Renal cortical epithelial cell (primary cell): Measurements from ENCODE around the gene RPL22. TPM values are rescaled to one million over a fixed set of nuclear protein-coding genes. Genes with fewer than 3 reads are reported as not detected.

Source experiments
- DNase-seq: peaks from one replicate; pipeline ENCODE4 v3.0.0-alpha.2; 2011; ENCODE audit warnings: low read depth
- total RNA-seq: library from RNA; depleted of rRNA; stranded (reverse); fragments of >200 nt; gene quantifications from 2 replicates; pipeline ENCODE4 v1.2.3, GENCODE V29; 2014

RPL22 gene
- total RNA-seq, 1 donor from 2014 or later: 174 TPM

DNA sequence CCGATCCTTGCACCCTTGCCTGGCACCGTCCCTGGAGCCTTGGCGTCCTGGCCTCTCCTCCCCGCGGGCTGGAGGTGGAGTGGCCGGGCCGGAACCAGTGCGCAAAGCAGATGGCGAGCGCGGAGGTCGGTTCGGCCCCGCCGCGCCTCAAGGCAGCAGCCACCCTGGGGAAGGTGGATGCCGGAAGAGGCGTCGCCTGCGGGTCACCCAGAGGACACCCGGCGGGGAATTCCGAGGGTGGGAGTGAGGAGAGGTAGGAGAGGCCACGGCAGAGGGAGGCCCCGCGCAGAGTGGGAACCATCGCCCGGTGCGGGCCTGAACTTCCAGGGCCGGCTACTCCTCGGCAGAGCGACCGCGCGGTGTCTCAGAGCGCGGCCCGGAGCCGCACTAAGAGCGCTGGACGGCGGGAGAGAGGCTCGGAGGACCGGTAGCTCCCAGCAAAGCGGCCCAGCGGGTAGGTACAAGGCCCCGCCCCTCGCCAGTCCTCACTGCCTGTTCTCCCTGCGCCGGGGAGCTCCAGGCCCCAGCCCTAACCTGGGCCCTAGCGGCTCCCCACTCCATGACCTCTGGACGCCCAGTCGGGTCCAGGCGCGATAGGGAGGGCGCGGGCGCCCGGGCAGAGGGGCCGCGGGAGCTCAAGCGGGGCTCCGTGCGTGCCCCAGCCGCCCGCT, 6.6 kb upstream of the RPL22 start, which contains the start of gene RNF207:
Gene RNF207 (plus strand): TSS at position 271 of the 671 bp plus-strand sequence. CDS start 417 bp downstream, outside the sequence.
- peak; percentile 59 for DNase-seq

DNA sequence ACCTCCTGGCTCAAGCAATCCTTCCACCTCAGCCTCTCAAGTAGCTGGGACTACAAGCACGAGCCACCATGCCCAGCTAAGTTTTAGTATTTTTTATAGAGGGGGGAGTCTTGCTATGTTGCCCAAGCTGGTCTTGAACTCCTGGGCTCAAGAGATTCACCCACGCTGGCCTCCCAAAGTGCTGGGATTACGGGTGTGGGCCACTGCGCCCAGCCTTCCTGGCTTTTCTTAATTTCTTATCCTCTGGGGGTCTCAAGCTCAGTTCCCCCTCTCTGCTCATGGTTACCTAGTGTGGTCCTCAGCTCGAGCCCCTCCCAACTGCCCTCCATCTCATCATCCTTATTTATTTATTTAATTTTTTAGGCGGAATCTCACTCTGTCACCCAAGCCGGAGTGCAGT, 2.9 kb upstream of the RPL22 start:
- DNase-seq: no peak

DNA sequence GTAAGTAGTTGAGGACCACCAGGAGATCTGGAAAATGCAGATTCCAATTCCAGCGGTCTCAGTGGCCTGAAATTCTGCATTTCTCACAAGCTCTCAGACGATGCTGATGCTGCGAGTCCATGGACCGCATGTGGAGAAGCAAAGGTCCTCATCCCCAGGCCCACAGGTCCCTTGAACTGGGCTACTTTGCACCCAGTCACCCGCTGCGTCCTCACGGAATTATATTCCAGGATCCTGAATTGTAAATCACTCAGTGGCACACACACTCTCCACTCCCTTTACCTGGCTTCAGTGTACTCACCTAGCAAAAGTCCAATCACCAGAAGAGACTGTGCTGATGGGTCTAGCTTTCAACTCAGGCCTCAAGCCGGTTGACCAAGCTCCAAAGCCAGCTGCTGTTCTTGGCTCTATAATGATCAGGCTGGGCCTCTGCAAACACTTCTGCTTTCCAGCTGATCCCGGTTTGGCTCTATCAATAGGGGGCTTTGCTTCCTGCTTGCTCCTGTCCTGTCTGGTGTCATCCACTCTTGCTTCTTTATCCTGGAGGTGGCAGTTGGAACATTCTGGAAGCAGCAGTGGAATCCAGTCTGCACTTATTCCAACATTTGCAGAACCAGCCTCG, 904 bp upstream of the RPL22 start:
- DNase-seq: no peak

DNA sequence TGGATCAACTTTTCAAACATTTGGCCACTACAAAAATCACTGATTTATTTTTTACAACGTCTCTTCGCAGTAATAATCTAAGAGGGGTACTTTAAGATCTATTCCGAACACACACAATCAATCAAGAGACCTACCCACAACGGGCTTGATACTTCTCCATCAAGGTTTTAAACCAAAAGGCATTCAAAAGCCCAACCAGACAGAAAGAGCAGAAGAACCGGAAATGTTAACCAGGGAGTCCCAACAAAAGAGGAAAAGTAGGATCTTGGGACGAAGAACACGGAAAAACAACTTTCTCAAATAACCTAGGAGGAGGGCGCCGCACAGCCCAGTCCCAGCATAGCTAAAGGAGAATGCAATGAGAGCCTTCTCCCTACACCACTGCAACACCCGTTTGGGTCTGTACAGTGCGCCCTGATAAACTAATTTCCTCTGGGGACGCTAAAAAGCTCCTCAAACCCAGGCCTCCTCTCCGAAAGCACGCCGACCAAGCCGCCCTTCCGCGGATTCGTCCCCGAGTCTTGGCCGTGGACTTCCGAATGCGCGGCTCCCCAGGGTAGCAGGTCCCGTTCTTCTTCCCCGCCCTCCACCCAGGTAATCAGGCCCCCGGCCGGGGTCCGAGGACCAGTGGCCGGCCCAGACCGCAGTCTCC, 623 bp downstream of the RPL22 start:
- no peak for DNase-seq

DNA sequence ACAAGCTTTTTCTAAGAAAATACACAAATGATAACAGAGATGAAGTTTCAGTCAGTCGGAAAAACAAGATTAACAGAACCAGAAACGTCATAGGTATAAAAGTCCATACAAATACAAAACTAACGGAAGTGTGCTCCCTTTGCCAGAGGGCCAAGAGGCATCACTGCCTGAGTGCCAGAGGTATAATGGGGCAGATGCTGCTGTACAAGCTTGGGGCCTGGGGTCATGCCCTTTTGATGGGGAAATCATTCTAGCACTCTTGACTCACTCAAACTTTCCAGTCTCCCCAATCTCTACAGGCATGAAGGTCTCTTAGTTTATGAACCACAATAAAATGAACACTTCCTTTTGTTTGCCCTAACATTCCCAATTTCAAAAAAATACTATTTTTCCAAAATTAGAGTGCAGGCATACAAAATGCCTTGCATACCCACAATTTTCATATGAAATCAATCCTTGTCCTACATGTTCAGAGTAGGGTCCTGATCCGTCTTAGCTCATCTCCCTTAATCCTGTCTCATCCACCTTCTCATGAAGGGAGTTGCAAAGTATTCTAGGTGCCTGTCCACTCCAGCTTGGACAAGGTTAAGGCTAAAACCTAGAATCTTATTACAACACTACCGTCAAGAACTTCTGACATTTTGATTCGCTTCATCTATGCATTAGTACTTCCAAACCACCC, 1.5 kb downstream of the RPL22 start:
- no peak for DNase-seq

DNA sequence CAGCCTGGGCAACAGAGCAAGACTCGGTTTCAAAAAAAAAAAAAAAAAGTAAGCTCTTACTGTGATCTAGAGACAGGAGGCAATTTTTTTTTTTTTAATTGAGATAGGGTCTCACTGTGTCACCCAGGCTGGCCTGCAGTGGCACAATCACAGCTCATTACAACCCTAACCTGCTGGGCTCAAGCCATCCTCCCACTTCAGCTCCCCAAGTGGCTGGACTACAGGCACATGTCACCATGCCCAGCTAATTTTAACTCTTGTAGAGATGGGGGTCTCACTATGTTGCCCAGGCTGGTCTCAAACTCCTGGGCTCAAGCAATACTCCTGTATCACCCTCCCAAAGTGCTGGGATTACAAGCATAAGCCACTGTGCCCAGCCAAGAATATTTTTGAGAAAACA, 7.4 kb downstream of the RPL22 start:
- DNase-seq: no peak

DNA sequence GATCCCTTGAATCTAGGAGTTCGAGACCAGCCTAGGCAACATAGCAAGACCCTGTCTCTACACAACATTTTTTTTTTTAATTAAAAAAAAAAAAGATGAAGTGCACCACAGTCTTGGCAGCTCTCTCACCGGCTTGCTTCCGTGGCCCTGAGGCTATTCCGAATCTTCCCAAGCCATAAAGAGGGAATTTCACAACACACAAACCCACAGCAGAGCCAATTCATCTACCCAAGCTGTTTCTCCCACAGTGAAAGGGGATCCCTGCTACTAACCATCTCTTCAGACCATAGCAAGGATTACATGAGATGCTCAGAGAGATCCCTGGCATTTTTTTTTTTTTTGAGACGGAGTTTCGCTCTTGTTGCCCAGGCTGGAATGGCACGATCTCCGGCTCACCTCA, 10.9 kb downstream of the RPL22 start:
- no peak for DNase-seq

DNA sequence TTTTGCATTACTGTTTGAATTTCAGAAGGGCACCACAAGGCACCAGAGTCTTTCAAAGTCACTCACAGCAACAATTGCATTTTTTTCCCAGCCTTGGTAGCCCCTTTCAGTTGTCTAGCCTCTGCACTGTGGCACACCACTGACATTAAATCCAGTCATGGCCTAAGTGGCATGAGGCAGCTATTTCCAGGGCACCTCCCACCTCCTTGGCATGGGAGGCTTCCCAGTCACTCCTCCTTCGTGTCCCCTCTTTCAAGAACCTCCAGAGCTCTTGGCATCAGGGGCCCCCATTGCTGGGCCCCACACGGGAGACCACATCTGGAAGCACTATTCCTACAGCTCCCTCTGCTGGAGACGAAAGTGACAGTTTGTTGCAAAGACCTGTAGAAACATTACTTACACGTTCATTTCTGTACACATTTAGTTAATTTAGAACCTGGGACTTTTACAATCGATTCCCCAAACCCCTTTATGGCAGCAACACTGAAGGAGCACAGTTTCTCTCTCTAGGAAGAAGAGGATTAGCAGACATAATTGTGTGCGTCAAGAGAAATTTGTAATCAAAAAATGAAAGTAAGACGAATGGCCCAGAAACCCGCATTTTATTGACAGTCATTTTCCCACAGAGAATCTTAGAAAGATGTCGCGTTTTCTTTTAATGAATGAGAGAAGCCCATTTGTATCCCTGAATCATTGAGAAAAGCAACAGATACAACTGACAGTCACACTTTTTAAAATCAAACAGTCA, 13.6 kb downstream of the RPL22 start:
- DNase-seq: no peak

DNA sequence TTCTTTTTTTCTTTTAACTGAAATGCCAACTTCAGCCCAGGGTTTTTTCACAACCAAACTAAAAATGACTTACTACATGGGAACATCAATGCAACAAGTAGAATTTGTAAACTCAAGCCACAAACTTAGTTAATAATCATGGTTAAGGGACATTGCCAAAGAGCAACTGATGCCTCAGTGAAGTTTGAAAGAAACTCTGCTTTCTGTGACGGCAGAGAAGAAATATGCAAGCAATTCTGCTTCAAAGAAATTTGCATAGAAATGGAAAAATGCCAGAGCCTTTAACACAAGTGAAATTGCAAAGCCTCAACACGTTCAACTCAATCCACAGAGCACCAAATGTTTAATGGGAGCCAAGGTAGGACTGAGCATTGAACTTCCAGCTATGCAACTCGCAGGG, 14.2 kb downstream of the RPL22 start:
- DNase-seq: peak; percentile 87

DNA sequence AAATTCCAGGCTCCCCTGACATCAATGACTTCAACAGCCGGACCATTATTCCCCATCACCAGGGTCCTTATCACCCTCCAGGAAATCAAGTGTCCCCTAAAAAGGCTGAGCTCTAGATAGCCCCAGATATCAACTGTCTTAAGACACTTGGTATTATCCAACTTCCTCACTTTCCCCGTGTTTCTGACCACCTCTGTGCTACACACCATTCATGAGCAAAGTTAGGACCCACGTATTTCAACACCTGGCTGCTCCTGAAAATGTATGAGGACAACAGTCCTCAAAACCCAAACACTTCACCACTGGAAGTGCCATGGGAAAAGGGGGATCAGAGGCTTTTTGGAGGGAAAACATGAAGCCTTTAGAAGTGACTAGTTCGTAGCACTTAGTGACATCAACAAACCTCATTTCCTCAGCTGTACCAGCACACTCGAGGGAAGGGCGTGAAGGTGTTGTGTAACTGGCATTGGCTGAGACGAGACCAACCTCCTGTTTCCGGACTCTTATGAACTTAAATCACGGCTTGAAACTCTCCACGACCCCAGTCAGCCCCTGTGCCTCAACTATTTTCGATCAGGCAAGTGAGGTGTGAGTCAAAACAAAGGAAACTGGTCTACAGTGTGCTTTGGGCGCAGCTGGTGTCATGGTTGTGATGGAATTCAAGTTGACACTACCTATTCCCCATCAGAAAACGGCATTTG, 15.2 kb downstream of the RPL22 start:
- DNase-seq: no peak

DNA sequence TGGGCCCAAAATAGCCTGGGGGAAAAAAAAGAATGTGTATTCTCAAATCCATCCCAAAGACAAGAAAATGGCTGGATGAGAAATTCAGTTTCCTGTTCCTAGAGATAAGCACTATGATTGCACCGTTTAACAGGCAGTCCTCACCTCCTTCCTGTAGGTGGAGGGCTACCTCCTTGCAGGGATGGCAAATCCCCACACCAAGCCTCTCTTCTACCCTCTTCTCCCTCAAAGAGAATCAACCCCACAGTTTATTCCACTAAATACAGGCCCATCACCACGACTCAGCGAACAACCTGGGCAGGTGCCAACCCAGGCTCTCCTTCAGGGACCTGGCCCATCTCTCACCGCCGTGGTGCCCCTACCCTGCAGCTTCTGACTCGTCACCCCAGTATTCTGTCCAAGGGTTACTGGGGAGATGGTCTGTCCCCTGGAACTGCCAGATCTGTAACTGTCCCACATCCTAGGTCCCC, 15.8 kb downstream of the RPL22 start:
- DNase-seq: no peak

DNA sequence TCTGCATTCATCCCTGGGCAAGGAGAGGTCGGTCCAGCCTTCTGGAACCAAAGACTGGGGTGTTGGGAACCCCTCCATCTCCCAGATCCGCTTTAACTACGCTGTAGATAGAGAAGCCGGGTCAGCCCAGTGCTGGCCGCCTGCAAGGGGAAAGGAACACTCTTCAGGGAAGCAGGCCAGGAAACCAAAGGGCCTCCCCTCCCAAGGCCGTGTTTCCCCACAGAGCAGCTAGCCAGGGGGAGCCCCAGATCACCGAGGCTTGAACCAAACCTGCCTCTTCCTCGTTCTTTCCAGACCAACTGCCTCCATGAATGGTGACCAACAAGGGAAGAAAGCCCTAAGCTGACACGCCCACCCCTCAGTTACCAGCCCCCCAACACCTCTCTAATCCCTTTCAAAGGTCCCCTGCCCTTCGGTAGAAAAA, 18.0 kb downstream of the RPL22 start:
- DNase-seq: no peak

DNA sequence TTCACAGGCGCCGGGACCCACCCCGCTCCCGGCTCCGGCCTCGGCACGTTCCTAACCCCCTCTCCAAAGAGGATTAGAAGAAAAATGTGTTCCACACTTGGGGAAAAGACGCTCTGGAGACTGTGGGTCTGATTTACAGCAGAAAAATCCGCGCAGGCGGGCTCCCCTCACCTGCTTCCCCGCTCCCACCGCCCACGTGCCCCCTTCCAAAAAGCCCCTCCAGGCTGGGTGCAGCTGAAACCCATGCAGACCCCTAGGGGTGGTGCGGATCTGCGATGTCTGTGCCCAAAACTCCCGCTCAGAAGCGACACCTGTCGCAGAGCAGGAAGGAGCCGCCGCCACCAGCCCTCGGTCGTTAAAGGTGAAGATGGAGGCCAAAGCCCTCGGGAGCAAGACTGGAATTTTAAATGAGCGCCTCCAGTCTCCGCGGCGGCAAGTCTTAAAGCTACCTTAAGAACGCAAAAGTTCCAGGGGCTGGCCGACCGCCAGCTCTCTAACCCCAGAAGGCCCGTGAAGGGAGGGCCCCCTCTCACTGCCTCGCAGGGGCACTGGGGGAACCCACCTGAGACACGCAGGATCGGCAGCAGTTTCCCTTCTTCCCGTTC, 18.6 kb downstream of the RPL22 start:
- no peak for DNase-seq

DNA sequence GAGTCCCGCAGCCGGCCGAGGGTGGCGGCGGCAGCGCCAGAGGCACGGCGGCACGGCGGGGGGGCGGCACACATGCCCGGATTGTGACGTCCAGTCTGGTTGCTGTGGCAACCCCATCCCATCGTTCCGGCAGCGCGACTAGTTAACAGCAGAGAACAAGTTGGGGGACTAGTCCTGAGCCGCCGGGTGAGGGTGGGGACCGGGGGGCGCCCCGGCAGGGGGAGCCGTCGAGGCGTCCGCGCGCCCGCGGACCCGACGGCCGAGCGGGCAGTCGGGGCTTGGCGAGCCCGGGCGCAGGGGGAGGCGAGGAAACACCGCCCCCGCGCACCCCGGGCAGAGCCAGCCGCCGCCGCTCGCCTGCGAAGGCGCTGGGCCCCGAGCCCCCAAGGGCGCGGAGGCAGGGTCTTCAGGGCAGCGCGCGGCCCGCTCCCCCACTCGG, 19.1 kb downstream of the RPL22 start, which contains the start of gene CHD5:
Gene CHD5 (minus strand): TSS at position 54 of the 439 bp plus-strand sequence. CDS start 298 bp downstream, outside the sequence.
- DNase-seq: no peak

DNA sequence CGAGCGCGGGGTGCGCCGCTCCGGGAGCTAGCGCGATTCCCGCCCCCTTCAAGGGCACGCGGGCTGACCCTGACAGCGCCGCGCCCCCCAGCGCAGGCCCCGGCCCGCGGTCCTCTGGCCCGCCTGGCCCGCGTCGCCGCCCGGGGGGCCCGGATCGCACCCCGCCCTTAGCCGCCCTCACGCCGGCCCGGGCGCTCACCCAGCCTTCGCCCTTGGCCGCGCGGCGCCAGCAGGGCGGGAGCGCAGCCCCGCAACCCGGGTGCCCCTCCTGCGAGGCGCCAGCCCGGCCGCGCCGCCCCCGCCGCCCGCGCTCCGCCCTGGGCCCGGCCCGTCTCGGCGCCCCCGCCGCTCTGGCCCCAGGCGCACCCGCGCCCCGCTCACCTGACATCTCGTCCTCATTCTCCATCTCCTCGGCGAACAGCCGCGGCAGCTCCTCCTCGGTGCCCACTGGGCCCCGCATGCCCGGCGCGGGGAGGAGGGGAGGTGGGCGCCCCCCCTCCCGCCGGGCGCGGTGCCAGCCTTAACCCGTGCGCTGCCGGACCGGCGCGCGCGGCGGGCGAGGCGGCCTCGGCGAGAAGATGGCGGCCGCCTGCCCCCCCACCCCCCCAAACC, 19.7 kb downstream of the RPL22 start:
- DNase-seq: no peak

DNA sequence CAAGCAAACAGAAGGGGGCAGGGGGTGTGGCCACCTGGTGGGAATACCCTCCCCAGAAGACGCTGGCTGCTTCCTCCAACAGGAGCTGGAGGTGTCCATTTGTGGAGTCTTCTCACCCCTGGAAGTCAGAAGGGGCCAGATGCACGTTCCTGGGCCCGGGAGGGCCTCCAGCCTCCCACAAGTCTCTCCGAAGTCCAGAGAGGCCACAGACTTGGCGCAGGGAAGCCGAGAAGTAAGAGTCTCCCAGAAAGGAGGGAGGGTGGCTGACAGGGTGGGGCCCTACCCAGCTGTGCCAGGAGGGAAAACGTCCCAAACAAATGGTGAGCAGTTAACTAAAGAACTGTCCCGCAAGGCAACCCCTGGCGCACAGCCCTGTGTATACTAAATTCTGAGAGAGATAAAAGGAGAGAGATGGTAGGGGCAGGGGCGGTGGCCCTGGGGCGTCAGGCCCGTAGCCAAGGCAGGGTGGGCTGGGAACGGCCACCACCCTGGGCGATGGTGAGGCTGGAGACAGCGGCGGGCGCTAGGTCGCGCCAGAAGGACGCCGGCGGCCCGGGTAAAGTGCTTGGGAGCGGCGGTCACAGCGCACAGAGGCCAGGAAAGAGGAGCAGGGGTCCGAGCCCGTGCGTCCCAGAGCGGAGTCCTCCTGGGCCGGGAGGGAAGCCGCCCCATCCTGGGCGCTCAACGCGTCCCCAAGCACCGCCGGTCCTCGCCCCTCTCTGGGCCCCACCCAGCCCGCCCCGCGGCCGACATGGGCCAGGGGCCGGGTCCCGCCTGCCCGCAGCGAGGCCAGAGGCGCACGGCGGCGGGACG, 20.4 kb downstream of the RPL22 start:
- DNase-seq: no peak

DNA sequence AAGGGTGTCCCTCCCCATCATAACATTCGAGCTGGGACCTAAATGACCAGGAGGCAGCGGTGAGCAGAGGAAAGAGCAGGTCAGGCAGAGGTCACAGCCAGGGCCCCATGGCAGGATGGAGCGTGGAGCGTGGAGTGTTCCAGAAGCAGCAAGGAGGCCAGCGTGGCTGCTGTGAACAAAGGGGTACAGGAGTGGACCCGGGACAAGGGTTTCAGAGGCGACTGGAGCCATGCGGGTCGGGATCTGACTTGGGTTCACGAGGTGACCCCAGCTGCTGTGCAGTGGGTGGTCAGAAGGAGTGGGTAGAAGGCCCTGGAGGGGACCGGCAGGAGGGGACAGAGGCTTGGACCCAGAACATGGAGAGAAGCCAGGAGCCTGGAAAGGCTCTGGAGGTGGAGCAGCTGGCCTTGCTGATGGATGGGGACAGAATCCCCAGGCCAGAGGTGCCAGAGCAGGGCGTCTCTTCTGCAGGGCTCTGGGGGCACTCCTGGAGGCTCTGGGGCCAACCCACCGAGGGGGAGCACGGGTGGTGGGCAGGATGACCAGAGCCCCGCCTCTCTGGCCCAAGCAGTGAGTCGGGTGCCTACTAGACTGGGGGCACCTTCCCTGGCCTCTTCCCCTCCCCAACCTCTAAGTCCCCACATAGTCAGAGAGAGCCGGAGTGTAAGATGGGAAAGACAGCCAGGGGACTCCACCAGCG, 21.6 kb downstream of the RPL22 start:
- no peak for DNase-seq

DNA sequence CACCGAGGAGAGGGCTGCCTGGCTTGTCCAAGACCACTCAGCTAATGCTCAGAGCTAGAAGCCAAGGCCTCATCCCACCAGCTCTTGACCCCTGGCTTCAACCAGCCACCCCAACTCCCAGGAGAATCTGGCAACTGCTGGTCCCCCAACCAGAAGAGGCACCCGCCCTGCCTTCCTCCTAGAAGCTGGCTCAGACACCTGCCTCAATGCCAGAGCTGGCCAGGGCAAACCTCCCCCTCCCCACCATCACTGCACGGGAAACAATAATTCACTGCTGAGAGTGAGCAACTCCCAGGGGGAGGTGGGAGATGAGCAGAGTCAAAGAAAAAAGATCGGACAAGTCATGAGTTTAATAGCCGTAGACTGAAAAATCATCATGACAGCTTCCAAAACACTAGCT, 22.6 kb downstream of the RPL22 start:
- no peak for DNase-seq
